Parathyroid adenoma (tissue), 2 donors: ENCODE data around the gene SLC47A2.

ENCODE experiments used
- H2AFZ ChIP-seq: fragments of 300-600 bp; sonication (generic); one replicate; pipeline ENCODE4 v1.7.0; 2017; ENCODE audit warnings: antibody characterized with exemption, mild to moderate bottlenecking
- H3K27ac ChIP-seq: fragments of 300-600 bp; sonication (generic); one replicate; pipeline ENCODE4 v1.7.0; 2017
- H3K27me3 ChIP-seq: fragments of 300-600 bp; sonication (generic); one replicate; pipeline ENCODE4 v1.7.0; 2017; ENCODE audit warnings: low read length; ENCODE audit not compliant: control insufficient read depth, insufficient read depth
- H3K36me3 ChIP-seq: fragments of 300-600 bp; sonication (generic); one replicate; pipeline ENCODE4 v1.7.0; 2017; ENCODE audit warnings: low read length; ENCODE audit not compliant: control insufficient read depth, insufficient read depth
- H3K4me1 ChIP-seq: fragments of 300-600 bp; sonication (generic); one replicate; pipeline ENCODE4 v1.7.0; 2017; ENCODE audit warnings: control low read depth
- H3K4me2 ChIP-seq: fragments of 300-600 bp; sonication (generic); one replicate; pipeline ENCODE4 v1.7.0; 2017; ENCODE audit warnings: low read length
- H3K4me3 ChIP-seq: fragments of 300-600 bp; sonication (generic); one replicate; pipeline ENCODE4 v1.7.0; 2017; ENCODE audit warnings: low read depth, low read length
- H3K79me2 ChIP-seq: fragments of 300-600 bp; sonication (generic); one replicate; pipeline ENCODE4 v1.7.0; 2017; ENCODE audit warnings: control low read depth
- H3K9ac ChIP-seq: fragments of 300-600 bp; sonication (generic); one replicate; pipeline ENCODE4 v1.7.0; 2017; ENCODE audit warnings: mild to moderate bottlenecking
- H3K9me3 ChIP-seq: fragments of 300-600 bp; sonication (generic); one replicate; pipeline ENCODE4 v1.7.0; 2017; ENCODE audit warnings: low read length; ENCODE audit not compliant: control insufficient read depth
- CTCF ChIP-seq: fragments of 300-600 bp; sonication (generic); IDR thresholded peaks from one replicate; pipeline ENCODE4 v1.7.0; 2017; ENCODE audit warnings: antibody characterized with exemption, mild to moderate bottlenecking
- donor health status: primary hyperparathyroidism.

SLC47A2 gene

GRCh38 chr17:19659366-19660177 is 56.8 kb downstream of the SLC47A2 start:
- H3K9me3 ChIP-seq = no peaks in the 10 kb centered on the region
- H3K4me1 ChIP-seq = peaks cover 4% of the 10 kb centered on the region
- no peaks in the 10 kb centered on the region for H3K27me3 ChIP-seq
- no peak overlapping the region for H3K27ac ChIP-seq
- H3K4me3 ChIP-seq = no peak overlapping the region
- peaks cover 14% of the 10 kb centered on the region for H3K79me2 ChIP-seq
- no peak for TF ChIP-seq CTCF
- H3K4me2 ChIP-seq = no peak overlapping the region
- no peak overlapping the region for H3K9ac ChIP-seq
- no peaks in the 10 kb centered on the region for H3K36me3 ChIP-seq
- no peak overlapping the region for H2AFZ ChIP-seq

- Histone ChIP-seq H3K9me3 (no peaks in the 10 kb centered on the region), H3K36me3 (no peaks in the 10 kb centered on the region), H3K27ac (no peak overlapping the region), H3K27me3 (no peaks in the 10 kb centered on the region), H3K4me2 (no peak overlapping the region), H3K4me3 (no peak overlapping the region), H3K4me1 (no peaks in the 10 kb centered on the region), H3K9ac (no peak overlapping the region), H2AFZ (no peak overlapping the region), H3K79me2 (peaks cover 29% of the 10 kb centered on the region)
- no peak for TF ChIP-seq CTCF
These were observed 59.4 kb downstream of the SLC47A2 start for GRCh38 chr17:19656851-19657581.

- H3K9me3 ChIP-seq = no peaks in the 10 kb centered on the region
- no peaks in the 10 kb centered on the region for H3K4me1 ChIP-seq
- H2AFZ ChIP-seq = no peak overlapping the region
- H3K27me3 ChIP-seq = no peaks in the 10 kb centered on the region
- peaks cover 29% of the 10 kb centered on the region for H3K79me2 ChIP-seq
- TF ChIP-seq CTCF = no peak
- no peaks in the 10 kb centered on the region for H3K36me3 ChIP-seq
- no peak overlapping the region for H3K27ac ChIP-seq
- no peak overlapping the region for H3K4me2 ChIP-seq
- no peak overlapping the region for H3K4me3 ChIP-seq
- no peak overlapping the region for H3K9ac ChIP-seq
These were observed 60.0 kb downstream of the SLC47A2 start for GRCh38 chr17:19656336-19656735.

GRCh38 chr17:19654896-19655295 is 61.5 kb downstream of the SLC47A2 start:
- no peaks in the 10 kb centered on the region for H3K36me3 ChIP-seq
- no peak for TF ChIP-seq CTCF
- no peaks in the 10 kb centered on the region for H3K9me3 ChIP-seq
- no peaks in the 10 kb centered on the region for H3K27me3 ChIP-seq
- H3K27ac ChIP-seq = no peak overlapping the region
- H2AFZ ChIP-seq = no peak overlapping the region
- peaks cover 33% of the 10 kb centered on the region for H3K79me2 ChIP-seq
- no peak overlapping the region for H3K4me2 ChIP-seq
- no peak overlapping the region for H3K9ac ChIP-seq
- H3K4me3 ChIP-seq = no peak overlapping the region
- H3K4me1 ChIP-seq = no peaks in the 10 kb centered on the region
